Ascending aorta (tissue), 2 donors: ENCODE data around the gene FAM107B. TPM values are rescaled to one million over a fixed set of nuclear protein-coding genes. Genes with fewer than 3 reads are reported as not detected.

Experiments used
- DNase-seq, 2 donors: peaks; one replicate each; pipeline ENCODE4 v3.0.0-alpha.2; 2019; ENCODE audit warnings: low spot score in 2 of 2
- H3K27ac ChIP-seq, 2 donors: fragments of 200-600 bp; sonication (generic); one replicate each; pipeline ENCODE4 v1.5.1; 2016 to 2017; ENCODE audit warnings: mild to moderate bottlenecking in 1 of 2
- H3K27me3 ChIP-seq: fragments of 200-600 bp; sonication (generic); one replicate; pipeline ENCODE4 v1.5.1; 2017
- H3K36me3 ChIP-seq, 2 donors: fragments of 200-600 bp; sonication (generic); one replicate each; pipeline ENCODE4 v1.5.1; 2016
- H3K4me1 ChIP-seq, 2 donors: fragments of 200-600 bp; sonication (generic); one replicate each; pipeline ENCODE4 v1.5.1; 2016 to 2017; ENCODE audit warnings: mild to moderate bottlenecking in 1 of 2
- H3K4me3 ChIP-seq, 2 donors: fragments of 200-600 bp; sonication (generic); one replicate each; pipeline ENCODE4 v1.5.1; 2016 to 2017; ENCODE audit warnings: mild to moderate bottlenecking in 1 of 2
- H3K9me3 ChIP-seq, 2 donors: fragments of 200-600 bp; sonication (generic); one replicate each; pipeline ENCODE4 v1.5.1; 2016
- intact Hi-C: fragments of 100-400 bp; cut with DNase I; formaldehyde crosslinking; loops from one replicate; pipeline ENCODE4 v1.15.1; 2023
- total RNA-seq: library from RNA; depleted of rRNA; stranded (reverse); fragments of >200 nt; gene quantifications from one replicate; pipeline ENCODE4 v1.1.0, GENCODE V29; 2016
- TF ChIP-seq, protein P1 (sequence below), 3 experiments: fragments of 200-600 bp in 2 of 3; fragments of 450-650 bp in 1 of 3; sonication (generic) in 2 of 3; IDR thresholded peaks; one replicate each; pipeline ENCODE4 v1.5.1; 2016 to 2019; ENCODE audit warnings: antibody characterized with exemption in 3 of 3, mild to moderate bottlenecking in 1 of 3, moderate library complexity in 1 of 3

The FAM107B gene
- total RNA-seq, 1 donor from 2014 or later: 3.7 TPM

DNA sequence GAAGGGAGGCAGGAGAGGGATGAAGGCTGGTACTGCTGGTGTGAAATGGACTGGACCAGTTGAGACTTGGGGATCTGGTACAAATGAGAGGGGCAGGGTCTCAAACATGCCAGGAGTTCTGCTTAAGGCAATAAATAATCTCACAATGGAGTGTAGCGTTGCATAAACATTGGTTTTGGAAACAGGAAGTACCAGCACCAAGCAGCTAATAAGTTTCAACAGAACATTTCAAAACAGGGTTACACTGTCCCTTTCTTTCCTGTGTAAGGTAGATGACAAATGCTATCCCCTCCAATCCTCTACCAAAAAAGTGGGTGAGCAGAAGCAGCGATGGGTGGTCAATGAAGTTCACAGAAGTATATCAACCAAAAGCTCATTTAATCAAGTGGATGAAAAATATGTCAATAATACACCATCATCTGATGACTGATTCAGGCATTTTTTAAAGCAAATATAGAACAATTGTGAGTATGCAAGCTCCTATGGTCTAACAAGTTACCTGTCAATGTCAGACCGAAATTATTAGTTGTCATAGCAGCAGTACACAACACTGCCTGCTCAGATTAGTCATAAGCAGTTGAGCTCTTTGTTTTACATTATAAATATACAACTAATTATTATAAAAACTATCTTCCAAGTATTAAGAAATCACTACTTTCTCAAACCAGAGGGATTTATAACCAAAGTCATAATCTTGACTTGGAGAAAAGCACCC, 220.0 kb downstream of the FAM107B start:
- H3K27me3 ChIP-seq: no peaks in the 10 kb centered on the region
- H3K4me1 ChIP-seq: peaks cover 0 to 31% of the 10 kb centered on the region in 2 donors
- no peak for DNase-seq
- H3K27ac ChIP-seq: peak overlapping the region in 1 of 2 donors; percentile 41
- TF ChIP-seq, protein P1, sequence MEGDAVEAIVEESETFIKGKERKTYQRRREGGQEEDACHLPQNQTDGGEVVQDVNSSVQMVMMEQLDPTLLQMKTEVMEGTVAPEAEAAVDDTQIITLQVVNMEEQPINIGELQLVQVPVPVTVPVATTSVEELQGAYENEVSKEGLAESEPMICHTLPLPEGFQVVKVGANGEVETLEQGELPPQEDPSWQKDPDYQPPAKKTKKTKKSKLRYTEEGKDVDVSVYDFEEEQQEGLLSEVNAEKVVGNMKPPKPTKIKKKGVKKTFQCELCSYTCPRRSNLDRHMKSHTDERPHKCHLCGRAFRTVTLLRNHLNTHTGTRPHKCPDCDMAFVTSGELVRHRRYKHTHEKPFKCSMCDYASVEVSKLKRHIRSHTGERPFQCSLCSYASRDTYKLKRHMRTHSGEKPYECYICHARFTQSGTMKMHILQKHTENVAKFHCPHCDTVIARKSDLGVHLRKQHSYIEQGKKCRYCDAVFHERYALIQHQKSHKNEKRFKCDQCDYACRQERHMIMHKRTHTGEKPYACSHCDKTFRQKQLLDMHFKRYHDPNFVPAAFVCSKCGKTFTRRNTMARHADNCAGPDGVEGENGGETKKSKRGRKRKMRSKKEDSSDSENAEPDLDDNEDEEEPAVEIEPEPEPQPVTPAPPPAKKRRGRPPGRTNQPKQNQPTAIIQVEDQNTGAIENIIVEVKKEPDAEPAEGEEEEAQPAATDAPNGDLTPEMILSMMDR (IDR thresholded peaks at IDR 0.05): no peak
- intact Hi-C loops: no loop called here
- no peak overlapping the region for H3K4me3 ChIP-seq
- H3K36me3 ChIP-seq: no peaks in the 10 kb centered on the region
- no peaks in the 10 kb centered on the region for H3K9me3 ChIP-seq

GRCh38 chr10:14554091-14554490, 220.6 kb downstream of the FAM107B start:
- H3K27me3 ChIP-seq: no peaks in the 10 kb centered on the region
- TF ChIP-seq, protein P1 (IDR thresholded peaks at IDR 0.05): no peak
- no peak for DNase-seq
- no peaks in the 10 kb centered on the region for H3K36me3 ChIP-seq
- intact Hi-C loops: no loop called here
- H3K27ac ChIP-seq: peak overlapping the region in 1 of 2 donors; percentile 41
- peaks cover 0 to 31% of the 10 kb centered on the region in 2 donors for H3K4me1 ChIP-seq
- no peak overlapping the region for H3K4me3 ChIP-seq
- H3K9me3 ChIP-seq: no peaks in the 10 kb centered on the region

DNA sequence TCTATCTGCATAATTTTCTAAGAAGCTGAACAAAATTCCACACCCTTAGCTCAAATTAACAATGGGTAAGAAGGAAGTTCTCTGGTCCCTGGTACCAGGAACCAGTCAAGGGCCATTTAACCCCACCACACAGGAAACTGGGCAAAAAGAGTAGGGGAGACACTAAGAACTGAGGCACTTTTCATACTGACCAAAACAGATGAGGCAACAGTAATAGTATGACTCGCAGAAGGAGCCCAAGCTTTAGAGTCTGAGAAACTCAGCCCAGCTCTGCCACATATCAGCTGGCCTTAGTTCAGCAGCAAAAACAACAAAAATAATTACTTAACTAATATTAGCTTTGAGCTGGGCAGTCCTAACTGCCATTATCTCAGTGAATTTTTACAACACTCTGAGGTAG, 221.2 kb downstream of the FAM107B start:
- intact Hi-C loops: no loop called here
- peaks cover 0 to 31% of the 10 kb centered on the region in 2 donors for H3K4me1 ChIP-seq
- no peak for DNase-seq
- no peak overlapping the region for H3K4me3 ChIP-seq
- peak overlapping the region in 1 of 2 donors; percentile 41 for H3K27ac ChIP-seq
- TF ChIP-seq, protein P1 (IDR thresholded peaks at IDR 0.05): no peak
- H3K36me3 ChIP-seq: no peaks in the 10 kb centered on the region
- H3K27me3 ChIP-seq: no peaks in the 10 kb centered on the region
- no peaks in the 10 kb centered on the region for H3K9me3 ChIP-seq

DNA sequence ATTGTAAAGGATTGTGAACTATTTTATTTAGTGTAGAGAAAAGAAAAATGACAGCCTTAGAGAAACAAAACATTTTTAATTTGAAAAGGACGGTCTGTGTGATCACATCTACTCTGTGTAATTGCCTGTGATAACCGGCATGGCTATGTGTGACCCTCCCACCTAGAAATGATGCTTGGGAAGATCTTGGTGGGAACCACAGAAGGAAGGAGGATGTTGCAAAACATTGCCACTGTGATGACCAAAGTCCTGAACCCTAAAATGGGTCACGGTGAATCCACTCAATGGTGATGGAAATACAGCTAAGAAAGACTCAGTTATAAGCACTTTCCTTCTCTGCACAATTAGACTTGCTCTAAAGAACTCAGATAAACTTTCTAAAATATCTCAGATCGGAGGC, 222.7 kb downstream of the FAM107B start:
- intact Hi-C loops: no loop called here
- no peak overlapping the region for H3K4me3 ChIP-seq
- no peak for DNase-seq
- TF ChIP-seq, protein P1 (IDR thresholded peaks at IDR 0.05): no peak
- H3K4me1 ChIP-seq: peaks cover 0 to 31% of the 10 kb centered on the region in 2 donors
- H3K27me3 ChIP-seq: no peaks in the 10 kb centered on the region
- no peaks in the 10 kb centered on the region for H3K36me3 ChIP-seq
- H3K27ac ChIP-seq: no peak overlapping the region
- no peaks in the 10 kb centered on the region for H3K9me3 ChIP-seq

DNA sequence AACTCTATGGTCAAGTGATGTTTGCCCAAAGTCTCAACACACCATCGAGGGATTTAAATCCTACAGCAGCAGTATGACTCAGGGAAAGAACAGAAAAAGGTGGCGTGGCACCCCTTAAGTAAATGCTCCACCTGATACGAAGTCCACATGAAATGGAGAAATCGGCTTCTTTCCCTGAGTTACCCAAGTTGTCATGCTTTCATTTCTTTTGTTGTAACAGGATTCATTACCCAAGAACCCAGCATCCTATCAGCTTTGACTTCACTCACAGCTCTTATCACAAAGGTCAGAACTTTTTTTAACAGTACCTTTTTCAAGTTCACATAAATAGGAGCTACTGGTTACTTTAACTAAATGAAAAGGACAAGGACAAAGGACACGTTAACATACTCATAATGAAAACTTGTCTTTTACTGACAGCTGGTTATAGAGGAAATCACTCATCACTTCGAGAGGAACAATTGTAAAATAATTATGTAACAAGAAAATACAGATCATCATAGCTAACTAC, 224.2 kb downstream of the FAM107B start:
- intact Hi-C loops: no loop called here
- TF ChIP-seq, protein P1 (IDR thresholded peaks at IDR 0.05): no peak

More for the DNA sequence above, 224.2 kb downstream of the FAM107B start:
- Histone ChIP-seq H3K4me1 (peaks cover 0 to 21% of the 10 kb centered on the region in 2 donors), H3K9me3 (no peaks in the 10 kb centered on the region), H3K36me3 (no peaks in the 10 kb centered on the region), H3K4me3 (no peak overlapping the region), H3K27ac (no peak overlapping the region), H3K27me3 (no peaks in the 10 kb centered on the region)
- peak in 1 of 2 donors; percentile 19 for DNase-seq
